Activated T-helper 17 cell treated with anti-CD3 and anti-CD28 coated beads, Interleukin-2, amount 50 U/mL, for 72 hours (primary cell): Measurements from ENCODE around the gene COX4I2. TPM values are rescaled to one million over a fixed set of nuclear protein-coding genes. Genes with fewer than 3 reads are reported as not detected.
"Not testable (repeated sequence)": the region's sequence is repeated elsewhere in the genome, so short reads cannot be mapped to it uniquely, and the experiment has no call there.

Experiments
- ATAC-seq: fragments of 150-1000 bp; cut with Tn5 transposase; replicated peaks from 2 replicates; pipeline ENCODE4 v1.10.0; 2021; ENCODE audit warnings: mild to moderate bottlenecking, moderate library complexity
- H3K27ac Mint-ChIP-seq: one replicate; pipeline ENCODE4 v1.8.0; 2022; ENCODE audit warnings: mixed read lengths
- H3K27me3 Mint-ChIP-seq: one replicate; pipeline ENCODE4 v1.8.0; 2022; ENCODE audit warnings: mixed read lengths
- H3K36me3 Mint-ChIP-seq: one replicate; pipeline ENCODE4 v1.8.0; 2022; ENCODE audit warnings: low read depth, mild to moderate bottlenecking, mixed read lengths
- H3K4me1 Mint-ChIP-seq: one replicate; pipeline ENCODE4 v1.8.0; 2022; ENCODE audit warnings: mixed read lengths
- H3K4me3 Mint-ChIP-seq: one replicate; pipeline ENCODE4 v1.8.0; 2022; ENCODE audit warnings: mild to moderate bottlenecking, mixed read lengths
- H3K9me3 Mint-ChIP-seq: one replicate; pipeline ENCODE4 v1.8.0; 2022; ENCODE audit warnings: mixed read lengths
- total RNA-seq, 2 donors: library from RNA; stranded (reverse); gene quantifications; one replicate each; pipeline ENCODE4 v1.2.3, GENCODE V29; 2022

COX4I2 gene
- total RNA-seq, 2 donors from 2014 or later: not detected

DNA sequence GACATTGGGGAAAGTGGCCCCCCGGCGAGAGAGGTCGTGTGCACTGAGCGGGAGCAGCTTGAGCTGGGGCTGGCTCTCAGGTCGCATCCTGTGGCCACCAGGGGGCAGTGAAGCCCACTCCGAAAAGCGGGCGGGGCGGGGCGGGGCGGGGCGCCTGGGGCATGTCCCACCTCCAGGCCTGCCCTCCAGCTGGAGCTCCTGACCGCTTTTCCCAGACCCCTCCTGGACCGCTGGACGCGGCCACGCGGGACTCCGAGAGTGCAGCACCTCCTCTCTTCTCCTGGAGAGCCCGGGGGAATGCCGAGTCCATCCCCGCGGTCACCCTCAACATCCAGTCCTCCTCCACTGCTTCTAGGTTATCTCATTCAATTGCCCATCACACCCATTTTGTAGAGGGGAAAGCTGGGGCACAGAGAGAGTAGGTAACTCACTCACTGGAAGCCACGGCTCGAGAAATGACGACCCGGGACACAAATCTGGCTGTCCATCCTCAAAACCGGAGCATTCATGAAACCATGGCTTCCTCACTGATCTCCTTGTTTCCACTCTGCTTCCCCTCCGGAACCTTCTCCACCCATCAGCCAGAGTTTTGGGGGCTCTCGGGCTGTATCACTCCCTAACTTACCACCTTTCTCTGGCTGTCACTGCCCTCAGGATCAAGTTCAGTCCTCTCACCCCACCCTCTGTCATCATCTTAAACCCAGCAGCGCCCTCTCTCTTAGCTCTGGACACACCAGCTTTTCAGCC lies 24.1 kb downstream of the COX4I2 start:
- peak; percentile 88 for ATAC-seq
- Mint-ChIP-seq H3K4me3 (peak overlapping the region; percentile 74), H3K9me3 (no peaks in the 10 kb centered on the region), H3K36me3 (peaks cover 64% of the 10 kb centered on the region), H3K4me1 (peaks cover 30% of the 10 kb centered on the region), H3K27me3 (no peaks in the 10 kb centered on the region), H3K27ac (peak overlapping the region; percentile 79)

DNA sequence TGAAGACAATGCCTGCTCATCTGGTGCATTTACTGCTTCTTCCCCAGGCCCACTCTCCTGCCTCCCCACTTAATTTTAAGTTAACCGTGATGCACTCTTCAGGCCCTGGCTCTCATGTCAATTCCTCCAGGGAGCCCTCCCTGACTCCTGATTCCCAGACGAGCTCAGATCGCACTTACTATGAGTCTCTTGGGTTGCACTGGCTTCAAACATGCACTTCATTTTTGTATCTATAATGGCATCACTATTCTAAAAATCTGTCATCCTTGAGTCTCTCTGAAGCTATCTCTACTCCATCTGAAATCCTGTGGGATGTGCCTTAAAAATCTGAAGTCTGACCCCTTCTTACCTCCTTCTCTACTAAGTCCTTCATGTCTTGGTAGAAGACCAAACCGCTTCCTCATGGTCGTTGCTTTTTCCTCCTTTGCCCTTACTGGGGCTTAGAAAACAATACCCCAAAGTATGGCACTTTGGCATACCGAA lies 24.7 kb downstream of the COX4I2 start:
- peak overlapping the region; percentile 74 for H3K4me3 Mint-ChIP-seq
- H3K4me1 Mint-ChIP-seq: peaks cover 33% of the 10 kb centered on the region
- H3K27me3 Mint-ChIP-seq: no peaks in the 10 kb centered on the region
- H3K36me3 Mint-ChIP-seq: peaks cover 70% of the 10 kb centered on the region
- H3K9me3 Mint-ChIP-seq: no peaks in the 10 kb centered on the region
- H3K27ac Mint-ChIP-seq: peak overlapping the region; percentile 79
- ATAC-seq: no peak

DNA sequence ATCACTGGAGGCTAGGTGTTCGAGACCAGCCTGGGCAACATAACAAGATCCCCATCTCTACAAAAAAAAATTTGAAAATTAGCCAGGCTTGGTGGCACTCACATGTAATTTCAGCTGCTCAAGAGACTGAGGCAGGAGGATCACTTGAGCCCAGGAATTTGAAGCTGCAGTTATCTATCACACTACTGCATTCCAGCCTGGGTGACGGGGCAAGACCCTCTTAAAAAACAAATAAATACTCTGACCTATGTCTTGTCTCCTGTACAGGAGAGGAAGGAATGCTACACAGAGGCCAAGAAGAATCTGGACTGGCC lies 25.8 kb downstream of the COX4I2 start:
- Mint-ChIP-seq H3K4me3 (peak overlapping the region; percentile 74), H3K27ac (peak overlapping the region; percentile 79), H3K36me3 (peaks cover 80% of the 10 kb centered on the region), H3K27me3 (no peaks in the 10 kb centered on the region), H3K4me1 (peaks cover 41% of the 10 kb centered on the region), H3K9me3 (no peaks in the 10 kb centered on the region)
- ATAC-seq: no peak

DNA sequence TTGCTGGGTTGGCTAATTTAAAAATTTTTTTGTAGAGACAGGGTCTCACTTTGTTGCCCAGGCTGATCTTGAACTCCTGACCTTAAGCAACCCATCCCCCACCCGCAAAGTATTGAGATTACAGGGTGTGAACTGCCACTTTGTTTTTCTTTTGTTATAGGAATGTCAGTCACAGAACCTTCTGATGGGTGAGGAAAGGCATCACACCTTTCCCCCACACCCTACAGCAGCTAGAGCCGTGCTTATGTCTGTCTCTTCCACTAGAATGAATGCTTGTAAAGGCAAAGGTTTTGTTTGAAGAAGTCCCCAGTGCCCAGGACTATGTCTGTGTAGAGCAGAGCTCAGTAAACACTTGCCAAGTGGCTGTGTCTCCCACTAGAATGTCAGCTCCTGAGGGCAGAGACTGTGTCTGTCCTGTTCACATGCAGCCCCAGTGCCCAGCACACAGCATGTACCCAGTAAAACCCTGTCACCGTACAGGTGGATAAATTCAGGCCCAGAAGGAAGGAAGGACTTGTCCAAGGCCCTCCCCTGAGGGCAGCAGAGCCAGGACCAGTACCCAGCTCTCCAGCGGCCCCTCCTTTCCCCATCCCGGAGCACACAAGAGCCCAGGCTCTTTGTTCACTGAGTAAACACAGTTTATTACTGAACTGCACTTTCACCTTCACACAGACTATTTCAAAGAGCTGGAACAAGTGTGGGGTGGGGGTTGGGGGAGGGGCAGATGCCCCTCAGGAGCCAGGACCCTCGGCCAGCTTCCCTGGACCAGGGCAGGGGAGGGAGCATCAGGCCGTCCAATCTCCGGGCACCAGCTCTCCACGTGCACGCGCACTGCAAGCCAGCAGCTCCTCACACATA lies 26.4 kb downstream of the COX4I2 start:
- H3K4me3 Mint-ChIP-seq: peak overlapping the region; percentile 74
- H3K9me3 Mint-ChIP-seq: no peaks in the 10 kb centered on the region
- H3K27me3 Mint-ChIP-seq: no peaks in the 10 kb centered on the region
- H3K4me1 Mint-ChIP-seq: peaks cover 41% of the 10 kb centered on the region
- H3K36me3 Mint-ChIP-seq: peaks cover 86% of the 10 kb centered on the region
- ATAC-seq: no peak
- peak overlapping the region; percentile 84 for H3K27ac Mint-ChIP-seq

DNA sequence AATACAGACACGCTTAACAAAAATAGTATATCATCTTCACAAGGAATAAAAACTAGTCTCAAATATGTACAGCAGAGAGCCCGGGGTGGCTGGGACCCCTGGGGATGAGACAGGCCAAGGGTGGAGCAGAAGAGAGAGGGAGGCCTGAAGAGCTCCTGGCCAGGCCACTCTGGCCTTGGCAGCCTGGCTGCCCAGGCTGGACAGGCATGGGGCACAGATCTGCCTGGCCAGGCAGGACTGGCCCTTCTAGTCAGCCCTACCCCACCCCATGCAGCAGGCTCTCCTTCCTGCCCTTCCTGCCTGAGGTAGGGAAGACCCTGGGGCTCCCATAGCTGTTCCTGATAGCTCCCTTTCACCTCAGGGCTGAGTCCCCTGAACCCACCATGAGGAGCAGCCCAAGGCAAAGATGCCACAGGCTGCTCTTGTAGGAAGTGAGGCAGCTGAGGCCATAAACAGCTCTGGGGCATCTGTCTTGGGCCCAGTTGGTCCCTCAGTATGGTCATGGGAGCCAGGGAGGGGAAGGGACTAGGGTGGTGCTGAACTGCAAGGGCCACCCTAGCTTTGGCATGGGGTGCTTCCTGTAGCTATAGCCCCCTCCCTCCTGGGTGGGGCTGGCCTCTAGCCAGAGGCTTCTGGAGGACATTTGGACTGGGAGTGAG lies 27.1 kb downstream of the COX4I2 start:
- peaks cover 94% of the 10 kb centered on the region for H3K36me3 Mint-ChIP-seq

DNA sequence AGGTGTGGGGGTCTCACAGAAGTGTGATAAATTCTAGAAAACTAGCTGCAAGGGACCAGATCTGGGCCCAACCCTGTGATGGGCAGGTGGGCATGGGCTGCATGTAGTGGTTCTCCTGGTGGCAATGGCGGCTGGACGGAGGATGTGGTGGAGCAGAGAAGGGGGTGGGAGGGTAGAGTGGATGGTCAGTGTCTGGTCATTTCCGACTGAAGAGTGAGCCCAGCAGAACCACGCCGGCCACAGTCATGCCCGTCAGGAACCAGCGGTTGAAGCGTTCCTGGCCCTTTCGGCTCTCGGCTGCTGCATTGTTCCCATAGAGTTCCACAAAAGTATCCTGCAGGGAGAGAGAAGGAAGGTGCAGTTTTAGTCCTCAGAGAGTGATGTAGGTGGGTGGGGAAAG lies 28.0 kb downstream of the COX4I2 start:
- Mint-ChIP-seq H3K27me3 (no peaks in the 10 kb centered on the region), H3K9me3 (no peaks in the 10 kb centered on the region), H3K4me3 (no peak overlapping the region), H3K27ac (peak overlapping the region; percentile 84), H3K36me3 (peaks cover 98% of the 10 kb centered on the region), H3K4me1 (peaks cover 48% of the 10 kb centered on the region)
- ATAC-seq: no peak

More for the DNA sequence above, 27.1 kb downstream of the COX4I2 start:
- Mint-ChIP-seq H3K4me3 (no peak overlapping the region), H3K27ac (peak overlapping the region; percentile 84), H3K4me1 (peaks cover 45% of the 10 kb centered on the region), H3K27me3 (no peaks in the 10 kb centered on the region), H3K9me3 (no peaks in the 10 kb centered on the region)
- ATAC-seq: no peak

DNA sequence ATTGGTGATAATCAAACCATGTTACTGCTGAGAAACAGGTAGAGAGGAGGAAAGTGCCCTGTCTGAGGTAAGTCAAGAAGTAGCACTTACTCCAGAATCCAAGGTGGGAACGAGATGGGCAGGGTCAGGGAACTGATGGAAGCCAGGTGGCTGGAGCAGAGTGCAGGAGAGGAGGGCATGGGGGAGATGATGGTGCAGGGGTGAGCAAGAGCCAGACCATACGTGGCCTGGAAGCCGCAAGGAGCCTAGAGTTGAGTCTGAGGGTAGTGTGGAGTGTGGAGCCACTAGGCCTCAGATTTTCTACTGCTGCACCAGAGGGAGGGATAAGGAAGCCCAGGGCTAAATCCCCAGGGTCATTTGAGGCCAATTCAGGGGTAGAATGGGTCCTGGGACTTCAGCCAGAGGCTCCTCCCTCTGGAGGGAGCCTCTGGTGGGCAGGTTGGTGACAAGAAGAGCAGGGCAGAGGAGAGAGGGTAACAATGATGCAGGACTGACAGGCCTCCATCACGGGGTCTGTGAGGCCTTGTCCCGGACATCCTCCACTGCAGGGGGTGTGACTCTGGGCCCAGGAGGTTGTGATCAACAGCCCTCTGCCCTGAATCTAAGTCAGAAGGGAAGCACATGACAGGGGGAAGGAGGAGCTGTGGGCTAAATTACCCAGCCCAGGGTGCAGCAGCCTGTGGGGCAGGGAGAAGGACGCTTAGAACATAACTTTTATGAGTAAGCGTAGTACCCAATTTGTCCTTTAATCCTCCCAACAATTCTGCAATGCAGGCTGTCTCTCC lies 28.7 kb downstream of the COX4I2 start:
- peaks cover 98% of the 10 kb centered on the region for H3K36me3 Mint-ChIP-seq
- H3K27ac Mint-ChIP-seq: peak overlapping the region; percentile 84
- peaks cover 47% of the 10 kb centered on the region for H3K4me1 Mint-ChIP-seq
- no peaks in the 10 kb centered on the region for H3K9me3 Mint-ChIP-seq
- ATAC-seq: no peak
- H3K4me3 Mint-ChIP-seq: no peak overlapping the region
- H3K27me3 Mint-ChIP-seq: no peaks in the 10 kb centered on the region

DNA sequence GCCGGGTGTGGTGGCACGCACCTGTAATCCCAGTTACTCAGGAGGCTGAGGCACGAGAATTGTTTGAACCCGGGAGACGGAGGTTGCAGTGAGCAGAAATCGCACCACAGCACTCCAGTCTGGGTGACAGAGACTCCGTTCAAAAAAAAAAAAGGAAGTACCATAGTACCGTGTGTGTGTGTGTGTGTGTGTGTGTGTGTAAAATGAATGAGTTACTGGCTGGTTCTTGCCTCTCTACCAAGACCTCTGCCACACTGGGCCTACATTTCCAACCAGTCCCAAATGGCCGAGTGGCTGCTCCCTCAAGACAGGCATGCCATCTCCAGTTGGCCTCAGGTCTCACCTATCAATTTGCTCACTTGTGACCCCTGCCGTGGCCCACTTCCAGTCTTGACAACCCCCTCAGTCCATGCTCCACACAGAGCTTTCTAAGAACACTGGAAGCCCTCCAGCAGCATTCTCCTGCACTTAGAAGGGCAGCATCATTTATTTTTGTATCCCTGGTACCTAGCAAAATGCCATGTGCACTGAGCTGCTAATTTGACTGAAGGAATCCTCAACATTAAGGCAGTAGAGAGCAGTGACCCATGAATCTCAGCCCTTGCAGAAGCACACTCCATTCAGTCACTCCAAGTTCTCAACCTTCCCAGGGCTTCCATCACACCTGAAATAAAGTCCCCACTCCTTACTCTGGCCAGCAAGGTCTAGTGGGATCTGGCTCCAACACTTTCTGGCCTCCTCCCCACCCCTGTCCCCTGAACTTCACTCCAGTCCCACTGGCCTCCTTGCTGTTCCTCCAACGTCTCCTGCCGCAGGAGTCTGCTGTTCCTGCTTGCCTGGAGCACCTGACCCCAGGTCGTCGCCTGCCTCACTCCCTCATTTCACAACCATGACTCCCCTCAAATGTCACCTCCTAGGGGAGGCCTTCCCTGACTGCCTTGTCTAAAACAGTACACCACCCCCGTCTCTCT lies 29.9 kb downstream of the COX4I2 start:
- H3K4me3 Mint-ChIP-seq: peak overlapping the region; percentile 36
- peak overlapping the region; percentile 84 for H3K27ac Mint-ChIP-seq
- H3K27me3 Mint-ChIP-seq: no peaks in the 10 kb centered on the region
- no peak for ATAC-seq
- H3K36me3 Mint-ChIP-seq: peaks cover 98% of the 10 kb centered on the region
- H3K4me1 Mint-ChIP-seq: peaks cover 38% of the 10 kb centered on the region
- H3K9me3 Mint-ChIP-seq: no peaks in the 10 kb centered on the region

DNA sequence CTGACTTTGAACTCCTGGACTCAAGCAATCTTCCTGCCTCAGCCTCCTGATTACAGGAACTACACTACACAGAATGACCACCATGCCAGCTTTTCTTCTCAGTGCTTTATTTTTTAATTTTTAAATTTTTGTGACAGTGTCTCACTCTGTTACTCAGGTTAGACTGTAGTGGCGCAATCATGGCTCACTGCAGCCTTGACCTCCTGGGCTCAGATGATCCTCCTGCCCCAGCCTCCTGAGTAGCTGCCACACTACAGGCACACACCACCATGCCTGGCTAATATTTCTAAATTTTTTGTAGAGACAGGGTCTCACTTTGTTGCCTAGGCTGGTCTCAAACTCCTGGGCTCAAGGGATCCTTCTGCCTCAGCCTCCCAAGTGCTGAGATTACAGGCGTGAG lies 31.2 kb downstream of the COX4I2 start:
- ATAC-seq, H3K4me3 Mint-ChIP-seq, H3K9me3 Mint-ChIP-seq, H3K27me3 Mint-ChIP-seq: not testable (repeated sequence)
- peaks cover 39% of the 10 kb centered on the region for H3K4me1 Mint-ChIP-seq
- H3K36me3 Mint-ChIP-seq: peaks cover 100% of the 10 kb centered on the region
- peak overlapping the region; percentile 79 for H3K27ac Mint-ChIP-seq

DNA sequence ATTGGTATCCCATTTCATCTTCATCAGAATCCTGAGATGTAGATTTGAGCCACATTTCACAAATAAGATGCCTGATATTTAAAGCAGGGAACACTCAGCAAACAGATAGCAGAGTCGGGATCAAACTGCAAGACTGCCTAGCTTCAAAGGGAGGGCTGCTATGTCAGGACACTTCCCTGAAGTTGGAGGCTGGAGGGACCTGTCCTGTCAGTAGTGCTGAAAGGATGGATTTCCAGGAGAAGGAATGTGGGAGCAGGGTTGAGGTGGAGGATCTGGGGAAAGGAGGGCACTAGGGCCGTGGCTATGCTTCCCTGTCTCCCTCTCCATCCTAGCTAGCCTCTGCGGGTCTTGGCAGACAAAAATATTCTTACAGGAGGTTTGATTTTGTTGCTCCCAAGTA lies 32.2 kb downstream of the COX4I2 start:
- no peaks in the 10 kb centered on the region for H3K27me3 Mint-ChIP-seq
- peak overlapping the region; percentile 38 for H3K4me3 Mint-ChIP-seq
- peaks cover 100% of the 10 kb centered on the region for H3K36me3 Mint-ChIP-seq
- no peaks in the 10 kb centered on the region for H3K9me3 Mint-ChIP-seq
- peaks cover 43% of the 10 kb centered on the region for H3K4me1 Mint-ChIP-seq
- peak overlapping the region; percentile 79 for H3K27ac Mint-ChIP-seq
- no peak for ATAC-seq

DNA sequence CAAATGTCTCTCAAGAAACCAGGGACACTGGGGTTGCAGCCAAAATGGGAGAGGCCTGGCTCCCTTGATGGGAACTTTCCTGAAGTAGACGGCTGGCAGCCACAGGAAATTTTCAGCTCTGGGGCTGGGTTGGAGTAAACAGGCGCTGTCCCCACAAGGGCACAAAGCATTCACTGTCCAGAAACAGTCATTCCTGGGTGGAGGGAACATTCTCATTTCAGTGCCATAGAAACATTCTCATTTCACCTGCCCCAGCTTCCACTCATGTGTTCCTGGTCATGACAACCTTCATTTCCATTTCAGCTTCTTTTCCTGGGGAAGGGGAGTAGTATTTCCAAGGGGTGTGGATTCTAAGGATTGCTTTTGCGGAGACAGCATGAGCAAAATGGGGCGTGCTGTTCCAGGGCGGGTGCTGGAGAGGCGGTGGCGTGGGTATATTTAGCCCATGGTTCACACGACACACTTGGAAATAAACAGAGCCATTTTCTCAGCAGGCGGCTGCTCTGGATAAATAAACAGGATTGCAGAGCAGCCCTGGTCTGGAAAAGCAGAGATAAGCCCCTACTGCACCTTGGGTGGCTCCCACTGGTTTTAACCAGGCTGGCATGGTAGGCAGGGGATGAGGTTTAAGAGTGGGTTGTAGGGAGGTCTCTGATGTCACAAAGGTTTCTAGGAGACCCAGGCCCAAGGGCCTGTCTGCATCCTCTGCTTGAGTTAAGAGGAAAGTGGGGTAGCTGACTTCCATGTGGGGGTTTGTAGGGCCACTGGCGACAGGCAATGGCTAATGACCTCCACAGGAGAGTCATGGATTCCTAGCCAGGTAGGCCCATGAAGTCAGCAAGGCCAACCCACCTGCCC lies 32.9 kb downstream of the COX4I2 start:
- Mint-ChIP-seq H3K27me3 (no peaks in the 10 kb centered on the region), H3K36me3 (peaks cover 100% of the 10 kb centered on the region), H3K27ac (peak overlapping the region; percentile 87), H3K4me3 (no peak overlapping the region), H3K4me1 (peaks cover 49% of the 10 kb centered on the region), H3K9me3 (no peaks in the 10 kb centered on the region)
- ATAC-seq: no peak

DNA sequence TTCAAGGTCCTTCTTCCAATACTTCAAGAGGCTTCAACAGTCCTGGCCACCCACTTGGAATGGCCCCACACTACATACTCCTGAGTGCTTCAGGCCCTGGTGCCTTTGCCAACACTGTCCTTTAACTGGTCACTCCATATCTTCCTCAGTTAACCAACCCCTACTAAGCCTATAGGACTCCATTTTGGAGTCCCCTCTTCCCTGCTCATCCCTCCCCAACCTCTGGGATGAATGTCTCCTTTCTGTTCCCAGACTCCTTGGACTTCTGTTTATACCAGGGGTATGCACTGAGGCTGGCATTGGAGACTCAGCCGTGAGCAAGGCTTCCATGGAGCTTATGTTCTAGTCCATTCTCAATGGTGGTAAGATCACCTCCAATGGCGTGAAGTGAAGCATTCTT lies 33.6 kb downstream of the COX4I2 start:
- H3K27ac Mint-ChIP-seq: peak overlapping the region; percentile 87
- H3K9me3 Mint-ChIP-seq: no peaks in the 10 kb centered on the region
- peaks cover 52% of the 10 kb centered on the region for H3K4me1 Mint-ChIP-seq
- H3K27me3 Mint-ChIP-seq: no peaks in the 10 kb centered on the region
- no peak for ATAC-seq
- H3K4me3 Mint-ChIP-seq: no peak overlapping the region
- H3K36me3 Mint-ChIP-seq: peaks cover 100% of the 10 kb centered on the region
